Measurements from ENCODE around the gene CFAP157.

DNA sequence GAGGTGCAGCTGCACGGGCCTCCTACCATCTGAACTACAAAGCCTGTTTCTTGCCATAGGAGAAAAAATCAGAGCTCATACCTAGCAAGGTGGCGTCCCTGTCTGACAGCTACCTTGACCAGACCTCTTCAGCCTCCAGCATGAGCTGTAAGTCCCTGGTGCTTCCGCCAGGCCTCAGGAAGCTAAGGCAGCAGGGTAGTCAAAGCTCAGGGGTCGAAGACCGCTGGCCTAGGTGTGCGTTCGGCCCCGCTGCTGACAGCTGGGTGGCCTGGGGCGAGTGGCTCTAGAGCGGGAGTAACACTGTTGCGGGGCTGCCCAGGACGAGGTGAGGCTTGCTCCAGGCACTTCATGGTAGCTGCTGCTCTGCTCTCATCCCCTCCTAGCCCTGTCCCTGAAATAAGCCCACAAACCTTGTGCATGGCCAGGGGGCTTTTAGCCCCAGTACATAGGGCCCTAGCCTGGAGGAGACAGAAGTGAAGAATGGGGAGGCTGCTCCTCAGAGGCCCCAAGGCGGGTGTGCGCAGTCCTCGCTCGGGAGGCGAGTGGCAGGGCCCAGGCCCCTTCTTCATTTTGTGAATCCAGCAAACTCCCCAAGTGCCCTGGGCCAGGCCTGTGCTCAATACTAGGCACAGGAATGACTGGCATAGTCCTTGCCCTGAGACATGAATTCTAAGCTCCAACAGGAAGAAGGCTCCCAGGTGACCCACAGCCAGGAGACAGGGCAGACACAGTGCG is 22.9 kb downstream of the CFAP157 start:
- TF ChIP-seq POLR2A (IDR thresholded peaks at IDR 0.05; ENCODE audit: low read depth, low read length): no peak
- TF ChIP-seq, protein P1, sequence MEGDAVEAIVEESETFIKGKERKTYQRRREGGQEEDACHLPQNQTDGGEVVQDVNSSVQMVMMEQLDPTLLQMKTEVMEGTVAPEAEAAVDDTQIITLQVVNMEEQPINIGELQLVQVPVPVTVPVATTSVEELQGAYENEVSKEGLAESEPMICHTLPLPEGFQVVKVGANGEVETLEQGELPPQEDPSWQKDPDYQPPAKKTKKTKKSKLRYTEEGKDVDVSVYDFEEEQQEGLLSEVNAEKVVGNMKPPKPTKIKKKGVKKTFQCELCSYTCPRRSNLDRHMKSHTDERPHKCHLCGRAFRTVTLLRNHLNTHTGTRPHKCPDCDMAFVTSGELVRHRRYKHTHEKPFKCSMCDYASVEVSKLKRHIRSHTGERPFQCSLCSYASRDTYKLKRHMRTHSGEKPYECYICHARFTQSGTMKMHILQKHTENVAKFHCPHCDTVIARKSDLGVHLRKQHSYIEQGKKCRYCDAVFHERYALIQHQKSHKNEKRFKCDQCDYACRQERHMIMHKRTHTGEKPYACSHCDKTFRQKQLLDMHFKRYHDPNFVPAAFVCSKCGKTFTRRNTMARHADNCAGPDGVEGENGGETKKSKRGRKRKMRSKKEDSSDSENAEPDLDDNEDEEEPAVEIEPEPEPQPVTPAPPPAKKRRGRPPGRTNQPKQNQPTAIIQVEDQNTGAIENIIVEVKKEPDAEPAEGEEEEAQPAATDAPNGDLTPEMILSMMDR (IDR thresholded peaks at IDR 0.05; ENCODE audit: extremely low read depth in 1 of 2, insufficient read depth in 1 of 2, low read depth in 1 of 2, low read length in 2 of 2): no peak
- no peak for TF ChIP-seq EZH2 (IDR thresholded peaks at IDR 0.05; ENCODE audit: borderline replicate concordance, low read depth, low read length, severe bottlenecking)
- TF ChIP-seq POLR2AphosphoS5 (IDR thresholded peaks at IDR 0.05; ENCODE audit: insufficient read depth, low read depth, low read length): no peak
- TF ChIP-seq, protein P2, sequence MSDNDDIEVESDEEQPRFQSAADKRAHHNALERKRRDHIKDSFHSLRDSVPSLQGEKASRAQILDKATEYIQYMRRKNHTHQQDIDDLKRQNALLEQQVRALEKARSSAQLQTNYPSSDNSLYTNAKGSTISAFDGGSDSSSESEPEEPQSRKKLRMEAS (IDR thresholded peaks at IDR 0.05; ENCODE audit: insufficient read depth, insufficient read length): no peak
- no peak for TF ChIP-seq MYC (IDR thresholded peaks at IDR 0.05; ENCODE audit: low read depth, low read length)

All from endothelial cell of umbilical vein (primary cell).